WERI-Rb-1 (cell line): Measurements from ENCODE around the gene NUSAP1.
"Not testable (repeated sequence)": the region's sequence is repeated elsewhere in the genome, so short reads cannot be mapped to it uniquely, and the experiment has no call there.

Source experiments
- DNase-seq: peaks from one replicate; pipeline ENCODE4 v3.0.0-alpha.2; 2020
- H3K27ac ChIP-seq: fragments of 250-450 bp; sonication (Bioruptor Pico); 2 replicates; pipeline ENCODE4 v1.5.1; 2020; ENCODE audit warnings: mild to moderate bottlenecking, moderate library complexity
- H3K27me3 ChIP-seq: fragments of 250-450 bp; sonication (Bioruptor Pico); 2 replicates; pipeline ENCODE4 v1.5.1; 2021; ENCODE audit warnings: mild to moderate bottlenecking, low read depth, moderate library complexity; ENCODE audit not compliant: insufficient read depth, severe bottlenecking
- H3K36me3 ChIP-seq: fragments of 250-450 bp; sonication (Bioruptor Pico); 2 replicates; pipeline ENCODE4 v1.5.1; 2020; ENCODE audit warnings: mild to moderate bottlenecking, moderate library complexity
- H3K4me3 ChIP-seq: 2 replicates; pipeline ENCODE4 v1.5.1; 2011; ENCODE audit warnings: low read depth, mild to moderate bottlenecking, control low read depth, low read length
- H3K9me3 ChIP-seq: fragments of 250-450 bp; sonication (Bioruptor Pico); 2 replicates; pipeline ENCODE4 v1.5.1; 2021; ENCODE audit warnings: mild to moderate bottlenecking, moderate library complexity; ENCODE audit not compliant: severe bottlenecking
- CTCF ChIP-seq: IDR thresholded peaks from 2 replicates; pipeline ENCODE4 v1.5.1; 2011; ENCODE audit warnings: low read depth, mild to moderate bottlenecking, control low read depth, inconsistent platforms, low read length

The NUSAP1 gene

GRCh38 chr15:41350057-41350717 lies 17.5 kb downstream of the NUSAP1 start:
- Histone ChIP-seq H3K36me3 (peaks cover 94% of the 10 kb centered on the region), H3K4me3 (no peak overlapping the region), H3K27me3 (no peaks in the 10 kb centered on the region), H3K9me3 (no peaks in the 10 kb centered on the region), H3K27ac (no peak overlapping the region)
- DNase-seq = no peak
- TF ChIP-seq CTCF = no peak

DNA sequence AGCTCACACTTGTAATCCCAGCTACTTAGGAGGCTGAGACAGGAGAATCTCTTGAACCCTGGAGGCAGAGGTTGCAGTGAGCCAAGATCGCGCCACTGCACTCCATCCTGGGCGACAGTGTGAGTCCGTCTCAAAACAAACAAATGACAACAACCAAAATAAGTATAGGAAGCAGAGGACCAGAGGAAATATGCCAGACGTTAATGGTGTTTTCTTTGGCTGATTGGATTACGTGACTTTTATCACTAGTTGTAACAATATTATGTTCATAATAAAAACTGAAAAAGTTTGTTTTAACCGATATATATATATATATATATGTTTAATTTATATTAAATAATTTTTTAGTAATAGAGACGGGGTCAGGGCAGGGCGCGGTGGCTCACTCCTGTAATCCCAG lies 21.7 kb downstream of the NUSAP1 start:
- no peak for TF ChIP-seq CTCF
- DNase-seq = no peak
- Histone ChIP-seq H3K36me3 (peaks cover 98% of the 10 kb centered on the region), H3K4me3 (no peak overlapping the region), H3K9me3 (no peaks in the 10 kb centered on the region), H3K27ac (no peak overlapping the region), H3K27me3 (no peaks in the 10 kb centered on the region)

DNA sequence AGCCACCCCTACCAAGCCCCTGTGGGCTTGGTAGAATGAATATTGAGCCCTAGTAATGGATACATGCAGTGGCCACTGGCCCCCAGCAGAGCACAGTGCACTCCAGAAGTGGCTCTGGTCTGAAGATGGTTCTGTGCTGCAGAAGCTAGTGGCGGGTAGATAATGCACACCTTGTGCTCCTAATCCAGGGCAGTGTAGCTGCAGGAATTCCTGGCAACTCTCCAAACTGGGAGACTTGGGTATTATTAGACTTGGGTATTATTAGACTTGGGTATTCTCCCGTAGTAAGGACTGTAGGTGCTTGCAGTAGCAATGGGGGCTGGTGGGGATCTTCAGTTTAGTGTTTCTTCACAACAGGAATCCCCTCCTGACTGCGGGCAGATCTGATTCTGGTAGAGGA lies 34.7 kb downstream of the NUSAP1 start:
- TF ChIP-seq CTCF = no peak

DNA sequence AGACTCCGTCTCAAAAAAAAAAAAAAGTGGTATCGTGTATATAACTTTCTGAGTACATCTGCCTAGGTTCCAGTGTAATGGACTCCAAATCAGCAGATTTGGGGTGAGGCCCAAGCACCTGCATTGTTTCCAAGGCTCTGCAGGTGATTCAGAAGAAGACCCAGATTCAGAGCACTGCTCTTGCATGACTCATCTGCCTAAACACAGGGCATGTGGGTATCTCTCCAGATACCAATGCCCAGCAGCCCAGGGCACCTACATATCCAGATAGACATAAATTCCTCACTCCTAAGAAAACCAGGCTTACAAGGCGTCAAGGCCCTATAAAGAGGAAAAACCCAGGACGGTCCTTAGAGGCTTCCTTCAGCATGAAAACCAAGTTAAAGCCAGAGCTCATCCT lies 45.3 kb downstream of the NUSAP1 start:
- Histone ChIP-seq H3K36me3 (peaks cover 83% of the 10 kb centered on the region), H3K27ac (no peak overlapping the region), H3K27me3 (no peaks in the 10 kb centered on the region), H3K4me3 (no peak overlapping the region), H3K9me3 (no peaks in the 10 kb centered on the region)
- TF ChIP-seq CTCF = no peak
- no peak for DNase-seq

More for the DNA sequence above, 34.7 kb downstream of the NUSAP1 start:
- Histone ChIP-seq H3K9me3 (no peaks in the 10 kb centered on the region), H3K27ac (no peak overlapping the region), H3K36me3 (peaks cover 96% of the 10 kb centered on the region), H3K27me3 (no peaks in the 10 kb centered on the region), H3K4me3 (no peak overlapping the region)
- DNase-seq = no peak

DNA sequence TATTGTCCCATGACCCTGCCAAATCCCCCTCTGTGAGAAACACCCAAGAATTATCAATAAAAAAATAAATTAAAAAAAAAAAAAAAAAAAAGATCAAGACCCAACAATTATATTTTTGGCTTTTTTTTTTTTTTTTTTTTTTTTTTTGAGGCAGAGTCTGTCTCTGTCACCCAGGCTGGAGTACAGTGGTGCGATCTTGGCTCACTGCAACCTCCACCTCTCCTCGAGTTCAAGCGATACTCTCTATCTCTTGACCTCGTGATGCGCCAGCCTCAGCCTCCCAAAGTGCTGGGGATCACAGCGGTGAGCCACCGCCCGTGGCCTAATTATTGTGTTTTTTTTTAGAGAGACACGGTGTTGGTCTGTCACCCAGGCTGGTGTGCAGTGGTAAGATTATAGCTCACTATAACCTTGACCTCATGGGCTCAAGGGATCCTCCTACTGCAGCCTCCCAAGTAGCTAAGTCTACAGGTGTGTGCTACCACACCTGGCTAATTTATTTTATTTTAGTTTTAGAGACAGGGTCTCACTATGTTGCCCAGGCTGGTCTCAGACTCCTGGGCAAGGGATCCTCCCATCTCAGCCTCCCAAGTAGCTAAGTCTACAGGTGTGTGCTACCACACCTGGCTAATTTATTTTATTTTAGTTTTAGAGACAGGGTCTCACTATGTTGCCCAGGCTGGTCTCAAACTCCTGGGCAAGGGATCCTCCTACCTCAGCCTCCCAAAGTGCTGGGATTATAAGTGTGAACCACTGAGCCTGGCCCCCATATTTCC lies 51.5 kb downstream of the NUSAP1 start:
- not testable (repeated sequence) for H3K27me3 ChIP-seq, DNase-seq, H3K4me3 ChIP-seq, H3K9me3 ChIP-seq
- Histone ChIP-seq H3K27ac (0 out of 2 replicates have a peak overlapping the region, but pooled peaks have one; percentile 51), H3K36me3 (peaks cover 55% of the 10 kb centered on the region)

DNA sequence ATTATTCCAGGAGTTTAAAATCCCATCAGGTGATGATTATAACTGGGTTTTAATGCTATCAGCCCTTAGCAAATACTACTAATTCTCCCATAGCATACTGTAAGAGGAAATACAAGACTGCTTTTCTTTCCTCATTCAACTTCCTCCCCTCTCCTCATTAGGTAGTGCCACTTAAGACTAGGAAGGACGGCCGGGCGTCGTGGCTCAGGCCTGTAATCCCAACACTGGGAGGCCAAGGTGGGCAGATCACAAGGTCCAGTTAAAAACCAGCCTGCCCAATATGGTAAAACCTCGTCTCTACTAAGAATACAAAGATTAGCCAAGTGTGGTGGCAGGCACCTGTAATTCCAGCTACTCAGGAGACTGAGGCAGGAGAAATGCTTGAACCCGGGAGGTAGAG lies 55.0 kb downstream of the NUSAP1 start:
- TF ChIP-seq CTCF = no peak
- no peak for DNase-seq
- Histone ChIP-seq H3K27ac (no peak overlapping the region), H3K36me3 (peaks cover 37% of the 10 kb centered on the region), H3K9me3 (no peaks in the 10 kb centered on the region), H3K27me3 (no peaks in the 10 kb centered on the region), H3K4me3 (no peak overlapping the region)
